Activated CD4-positive, alpha-beta T cell treated with anti-CD3 and anti-CD28 coated beads for 36 hours (primary cell): ENCODE results near the gene SNCG. TPM values are rescaled to one million over a fixed set of nuclear protein-coding genes. Genes with fewer than 3 reads are reported as not detected.
"Not testable (repeated sequence)": the region's sequence is repeated elsewhere in the genome, so short reads cannot be mapped to it uniquely, and the experiment has no call there.

ENCODE experiments used
- ATAC-seq: fragments of 200-7000 bp; cut with Tn5 transposase; one replicate; pipeline ENCODE4 v1.10.0; 2021; ENCODE audit warnings: mild to moderate bottlenecking, moderate library complexity
- CTCF ChIA-PET: fragments of 350-600 bp; sonication (Branson Sonifier 250); formaldehyde crosslinking; loops from one replicate; lab custom pipeline; 2021; ENCODE audit warnings: antibody characterized with exemption; lab: Charles Lee
- POLR2A ChIA-PET: fragments of 350-600 bp; sonication (Branson Sonifier 250); formaldehyde crosslinking; loops from one replicate; lab custom pipeline; 2021; ENCODE audit warnings: antibody characterized with exemption, inconsistent platforms; lab: Charles Lee
- DNase-seq: peaks from one replicate; pipeline ENCODE4 v3.0.0-alpha.2; 2020
- H3K27ac Mint-ChIP-seq: one replicate; pipeline ENCODE4 v1.8.0; 2021; ENCODE audit warnings: mixed read lengths
- H3K27me3 Mint-ChIP-seq: one replicate; pipeline ENCODE4 v1.8.0; 2021; ENCODE audit warnings: mixed read lengths
- H3K36me3 Mint-ChIP-seq: one replicate; pipeline ENCODE4 v1.8.0; 2021; ENCODE audit warnings: low read depth, mixed read lengths
- H3K4me1 Mint-ChIP-seq: one replicate; pipeline ENCODE4 v1.8.0; 2021; ENCODE audit warnings: mixed read lengths
- H3K4me3 Mint-ChIP-seq: one replicate; pipeline ENCODE4 v1.8.0; 2021; ENCODE audit warnings: mild to moderate bottlenecking, moderate library complexity, mixed read lengths
- H3K9me3 Mint-ChIP-seq: one replicate; pipeline ENCODE4 v1.8.0; 2021; ENCODE audit warnings: low read depth, mixed read lengths
- intact Hi-C, 2 experiments: fragments of 100-400 bp; cut with DNase I in 1 of 2; cut with micrococcal nuclease in 1 of 2; formaldehyde crosslinking; loops; one replicate each; pipeline versions ENCODE4 v1.14.2 to v1.15.1; 2022 to 2024; cut with DNase I, micrococcal nuclease
- total RNA-seq, 2 experiments: library from RNA; stranded (reverse); gene quantifications; one replicate each; pipeline ENCODE4 v1.2.3, GENCODE V29; 2021

Gene SNCG
- total RNA-seq, 2 experiments from 2014 or later, result not detected

- ATAC-seq, H3K27ac Mint-ChIP-seq, H3K9me3 Mint-ChIP-seq, H3K36me3 Mint-ChIP-seq, H3K4me1 Mint-ChIP-seq, CTCF ChIA-PET, POLR2A ChIA-PET, intact Hi-C loops, H3K27me3 Mint-ChIP-seq, H3K4me3 Mint-ChIP-seq, DNase-seq: not testable (repeated sequence)
Observed at GRCh38 chr10:87009134-87009696, 50.8 kb downstream of the SNCG start.

Other genes starting within 250 kb of the SNCG start
- gene BMPR1A, start 202.0 kb upstream of the SNCG start, total RNA-seq, result 1 to 10 TPM; 8.7 to 9.0 TPM
- gene MMRN2, start 984 bp upstream of the SNCG start, total RNA-seq, result not detected
- not detected for gene ADIRF, start 9.9 kb downstream of the SNCG start, total RNA-seq
- gene FAM25A, start 61.7 kb downstream of the SNCG start, total RNA-seq, result not detected
- gene GLUD1, start 136.2 kb downstream of the SNCG start, total RNA-seq, result 100 to 1,000 TPM in 1 of 2 experiments, 10 to 100 TPM in 1; 98.4 to 125 TPM
- 10 to 100 TPM; 29.7 to 29.9 TPM for gene SHLD2, start 136.6 kb downstream of the SNCG start, total RNA-seq